PFSK-1 (cell line): ENCODE data around the gene MYO16.

Experiments
- FOXP2 ChIP-seq: optimal IDR thresholded peaks from 2 replicates; pipeline ENCODE3; 2011; ENCODE audit warnings: borderline replicate concordance, control low read depth, inconsistent platforms; ENCODE audit not compliant: insufficient read depth; ENCODE audit errors: extremely low read length, extremely low read depth
- POLR2AphosphoS5 ChIP-seq: IDR thresholded peaks from 2 replicates; pipeline ENCODE4 v1.6.1; 2012; ENCODE audit warnings: low read depth, mild to moderate bottlenecking, control low read depth, low read length, moderate library complexity
- SIN3A ChIP-seq: IDR thresholded peaks from 2 replicates; pipeline ENCODE4 v1.6.1; 2012; ENCODE audit warnings: mild to moderate bottlenecking, low read length, moderate library complexity, borderline replicate concordance; ENCODE audit not compliant: insufficient read depth
- TF ChIP-seq, protein P1 (sequence below), 2 experiments: IDR thresholded peaks; 2 replicates each; pipeline versions ENCODE4 v1.6.1 to v1.8.0; 2011 to 2012; ENCODE audit warnings: low read depth in 2 of 2, low read length in 2 of 2, control low read depth in 1 of 2, inconsistent platforms in 1 of 2, mild to moderate bottlenecking in 1 of 2, moderate library complexity in 1 of 2; ENCODE audit not compliant: insufficient read depth in 1 of 2

DNA sequence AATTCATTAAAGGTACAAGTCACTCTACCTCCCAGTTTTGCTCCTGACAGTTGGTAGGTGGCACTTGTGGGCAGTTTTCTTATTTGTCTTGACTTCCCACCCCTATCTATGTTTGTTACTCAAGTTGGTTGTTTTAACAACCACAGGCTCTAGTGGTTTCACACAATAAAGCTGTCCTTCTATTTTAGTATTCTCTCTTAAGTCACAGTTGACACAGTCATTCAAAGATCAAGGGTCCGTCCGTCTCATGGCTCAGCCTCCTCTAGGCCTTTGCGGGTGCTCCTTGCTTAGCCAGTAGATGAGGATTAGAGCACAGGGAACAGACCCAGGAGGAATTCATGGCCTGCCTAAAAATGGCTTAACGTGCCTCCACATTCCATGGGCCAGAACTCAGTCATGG lies 583.2 kb downstream of the MYO16 start:
- TF ChIP-seq FOXP2 (no peak), POLR2AphosphoS5 (no peak), SIN3A (no peak)
- TF ChIP-seq, protein P1, sequence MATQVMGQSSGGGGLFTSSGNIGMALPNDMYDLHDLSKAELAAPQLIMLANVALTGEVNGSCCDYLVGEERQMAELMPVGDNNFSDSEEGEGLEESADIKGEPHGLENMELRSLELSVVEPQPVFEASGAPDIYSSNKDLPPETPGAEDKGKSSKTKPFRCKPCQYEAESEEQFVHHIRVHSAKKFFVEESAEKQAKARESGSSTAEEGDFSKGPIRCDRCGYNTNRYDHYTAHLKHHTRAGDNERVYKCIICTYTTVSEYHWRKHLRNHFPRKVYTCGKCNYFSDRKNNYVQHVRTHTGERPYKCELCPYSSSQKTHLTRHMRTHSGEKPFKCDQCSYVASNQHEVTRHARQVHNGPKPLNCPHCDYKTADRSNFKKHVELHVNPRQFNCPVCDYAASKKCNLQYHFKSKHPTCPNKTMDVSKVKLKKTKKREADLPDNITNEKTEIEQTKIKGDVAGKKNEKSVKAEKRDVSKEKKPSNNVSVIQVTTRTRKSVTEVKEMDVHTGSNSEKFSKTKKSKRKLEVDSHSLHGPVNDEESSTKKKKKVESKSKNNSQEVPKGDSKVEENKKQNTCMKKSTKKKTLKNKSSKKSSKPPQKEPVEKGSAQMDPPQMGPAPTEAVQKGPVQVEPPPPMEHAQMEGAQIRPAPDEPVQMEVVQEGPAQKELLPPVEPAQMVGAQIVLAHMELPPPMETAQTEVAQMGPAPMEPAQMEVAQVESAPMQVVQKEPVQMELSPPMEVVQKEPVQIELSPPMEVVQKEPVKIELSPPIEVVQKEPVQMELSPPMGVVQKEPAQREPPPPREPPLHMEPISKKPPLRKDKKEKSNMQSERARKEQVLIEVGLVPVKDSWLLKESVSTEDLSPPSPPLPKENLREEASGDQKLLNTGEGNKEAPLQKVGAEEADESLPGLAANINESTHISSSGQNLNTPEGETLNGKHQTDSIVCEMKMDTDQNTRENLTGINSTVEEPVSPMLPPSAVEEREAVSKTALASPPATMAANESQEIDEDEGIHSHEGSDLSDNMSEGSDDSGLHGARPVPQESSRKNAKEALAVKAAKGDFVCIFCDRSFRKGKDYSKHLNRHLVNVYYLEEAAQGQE (IDR thresholded peaks at IDR 0.05; ENCODE audit: insufficient read depth in 1 of 2, low read depth in 2 of 2, low read length in 2 of 2): no peak
